Uterus (tissue), 4 donors: ENCODE measurements around the gene REEP5. TPM values are rescaled to one million over a fixed set of nuclear protein-coding genes. Genes with fewer than 3 reads are reported as not detected.
"Not testable (repeated sequence)": the region's sequence is repeated elsewhere in the genome, so short reads cannot be mapped to it uniquely, and the experiment has no call there.

ENCODE experiments used
- DNase-seq, 2 donors: peaks; one replicate each; pipeline ENCODE4 v3.0.0-alpha.2; 2019 to 2020
- H3K27ac ChIP-seq, 2 donors: fragments of 200-600 bp; sonication (generic); 1 replicate in 1 of 2; 2 replicates in 1 of 2; pipeline ENCODE4 v1.5.1; 2016 to 2018
- H3K27me3 ChIP-seq, 2 donors: fragments of 200-600 bp; sonication (generic); one replicate each; pipeline ENCODE4 v1.5.1; 2018 to 2019; ENCODE audit warnings: control low read depth in 1 of 2
- H3K36me3 ChIP-seq, 2 donors: fragments of 200-600 bp; sonication (generic); one replicate each; pipeline ENCODE4 v1.5.1; 2019; ENCODE audit warnings: control low read depth in 1 of 2
- H3K4me1 ChIP-seq, 2 donors: fragments of 200-600 bp; sonication (generic); one replicate each; pipeline ENCODE4 v1.5.1; 2018 to 2019; ENCODE audit warnings: control low read depth in 1 of 2
- H3K4me3 ChIP-seq, 2 donors: fragments of 200-600 bp; sonication (generic); 1 replicate in 1 of 2; 2 replicates in 1 of 2; pipeline ENCODE4 v1.5.1; 2018 to 2019; ENCODE audit warnings: mild to moderate bottlenecking in 1 of 2
- H3K9me3 ChIP-seq, 2 donors: fragments of 200-600 bp; sonication (generic); one replicate each; pipeline ENCODE4 v1.5.1; 2019; ENCODE audit warnings: control low read depth in 1 of 2
- CTCF ChIP-seq, 4 experiments: fragments of 200-600 bp in 2 of 4; fragments of 450-650 bp in 2 of 4; sonication (generic) in 2 of 4; IDR thresholded peaks; one replicate each; pipeline ENCODE4 v1.5.1; 2016 to 2019; ENCODE audit warnings: antibody characterized with exemption in 4 of 4, mild to moderate bottlenecking in 2 of 4, moderate library complexity in 1 of 4
- POLR2A ChIP-seq, 2 donors: fragments of 450-650 bp; IDR thresholded peaks; one replicate each; pipeline ENCODE4 v1.6.1; 2016; ENCODE audit warnings: antibody characterized with exemption in 2 of 2, mild to moderate bottlenecking in 1 of 2, moderate library complexity in 1 of 2
- intact Hi-C: fragments of 100-400 bp; cut with DNase I; formaldehyde crosslinking; loops from one replicate; pipeline ENCODE4 v1.15.1; 2023; ENCODE audit warnings: low total_unique reads
- total RNA-seq, 4 donors: library from RNA; depleted of rRNA in 3 of 4; stranded (reverse); fragments of >200 nt in 3 of 4; gene quantifications; one replicate each; pipeline versions ENCODE4 v1.1.0 to v1.2.4, GENCODE V29; 2014 to 2023
- donor health status: DM: yes; HTN: yes; CAD: no.

The REEP5 gene
- total RNA-seq, 4 donors from 2014 or later, result 35.6 to 77.1 (median 56.2) TPM

- no peaks in the 10 kb centered on the region for H3K4me1 ChIP-seq
- H3K36me3 ChIP-seq, result no peaks in the 10 kb centered on the region
- H3K9me3 ChIP-seq, result no peaks in the 10 kb centered on the region
- no peak overlapping the region for H3K4me3 ChIP-seq
- H3K27me3 ChIP-seq, result no peaks in the 10 kb centered on the region
- H3K27ac ChIP-seq, result no peak overlapping the region
- intact Hi-C loops, result no loop called here
- TF ChIP-seq POLR2A (IDR thresholded peaks at IDR 0.05), result no peak
- no peak for TF ChIP-seq CTCF (IDR thresholded peaks at IDR 0.05)
- no peak for DNase-seq
Observed at GRCh38 chr5:112965733-112966306, 43.8 kb upstream of the REEP5 start.

DNA sequence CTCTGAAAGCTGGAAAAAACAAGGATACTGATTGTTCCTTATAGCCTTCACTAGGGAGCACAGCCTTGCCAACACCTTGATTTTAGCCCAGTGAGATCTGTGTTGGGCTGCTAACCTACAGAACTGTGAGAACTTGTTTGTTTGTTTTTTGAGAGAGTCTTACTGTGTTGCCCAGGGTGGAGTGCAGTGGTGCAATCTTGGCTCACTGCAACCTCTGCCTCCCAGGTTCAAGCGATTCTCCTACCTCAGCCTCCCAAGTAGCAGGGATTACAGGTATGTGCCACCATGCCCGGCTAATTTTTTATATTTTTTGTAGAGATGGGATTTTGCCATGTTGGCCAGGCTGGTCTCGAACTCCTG is 41.3 kb upstream of the REEP5 start:
- H3K4me1 ChIP-seq, H3K27me3 ChIP-seq, H3K4me3 ChIP-seq, DNase-seq, intact Hi-C loops, H3K36me3 ChIP-seq, H3K9me3 ChIP-seq: not testable (repeated sequence)
- H3K27ac ChIP-seq, result peak overlapping the region; percentile 36 to 62

GRCh38 chr5:112960863-112961504 is 39.0 kb upstream of the REEP5 start:
- H3K27me3 ChIP-seq, result no peaks in the 10 kb centered on the region
- H3K36me3 ChIP-seq, result no peaks in the 10 kb centered on the region
- intact Hi-C loops, result no loop called here
- no peak for TF ChIP-seq CTCF (IDR thresholded peaks at IDR 0.05)
- no peak for TF ChIP-seq POLR2A (IDR thresholded peaks at IDR 0.05)
- peaks cover 0 to 11% of the 10 kb centered on the region in 2 donors for H3K4me1 ChIP-seq
- H3K9me3 ChIP-seq, result no peaks in the 10 kb centered on the region
- no peak overlapping the region for H3K4me3 ChIP-seq
- no peak overlapping the region for H3K27ac ChIP-seq
- DNase-seq, result no peak

DNA sequence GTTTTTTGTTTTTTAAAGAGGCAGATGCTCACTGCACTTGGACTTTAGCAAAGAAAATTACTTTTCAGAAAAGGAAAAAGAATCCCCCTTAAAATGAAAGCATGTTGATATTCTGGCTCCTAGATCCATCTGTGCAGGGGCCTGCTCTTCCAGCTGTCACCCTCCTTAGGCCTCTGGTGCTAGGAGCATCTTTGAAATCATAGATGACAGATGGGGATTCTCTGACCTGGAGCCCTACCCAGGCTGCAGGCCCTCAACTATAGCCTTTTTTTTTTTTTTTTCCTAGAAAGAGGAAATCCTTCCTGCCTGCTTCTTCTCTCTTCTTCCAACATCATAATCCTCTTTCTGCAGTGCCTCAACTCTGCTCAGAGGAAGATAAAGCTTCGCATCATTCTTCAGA is 38.3 kb upstream of the REEP5 start:
- peak overlapping the region in 1 of 2 donors; percentile 7 for H3K27ac ChIP-seq
- no peak overlapping the region for H3K4me3 ChIP-seq
- TF ChIP-seq CTCF (IDR thresholded peaks at IDR 0.05) (no peak), POLR2A (IDR thresholded peaks at IDR 0.05) (no peak)
- peaks cover 0 to 11% of the 10 kb centered on the region in 2 donors for H3K4me1 ChIP-seq
- H3K9me3 ChIP-seq, result no peaks in the 10 kb centered on the region
- no peaks in the 10 kb centered on the region for H3K27me3 ChIP-seq
- DNase-seq, result no peak
- intact Hi-C loops, result no loop called here
- H3K36me3 ChIP-seq, result no peaks in the 10 kb centered on the region

GRCh38 chr5:112959872-112960271 is 37.8 kb upstream of the REEP5 start:
- Histone ChIP-seq H3K4me1 (peaks cover 0 to 11% of the 10 kb centered on the region in 2 donors), H3K27ac (peak overlapping the region in 1 of 2 donors; percentile 7)
- H3K9me3 ChIP-seq, H3K4me3 ChIP-seq, H3K36me3 ChIP-seq, H3K27me3 ChIP-seq, intact Hi-C loops: not testable (repeated sequence)
- DNase-seq, result peak in 1 of 2 donors; percentile 25

DNA sequence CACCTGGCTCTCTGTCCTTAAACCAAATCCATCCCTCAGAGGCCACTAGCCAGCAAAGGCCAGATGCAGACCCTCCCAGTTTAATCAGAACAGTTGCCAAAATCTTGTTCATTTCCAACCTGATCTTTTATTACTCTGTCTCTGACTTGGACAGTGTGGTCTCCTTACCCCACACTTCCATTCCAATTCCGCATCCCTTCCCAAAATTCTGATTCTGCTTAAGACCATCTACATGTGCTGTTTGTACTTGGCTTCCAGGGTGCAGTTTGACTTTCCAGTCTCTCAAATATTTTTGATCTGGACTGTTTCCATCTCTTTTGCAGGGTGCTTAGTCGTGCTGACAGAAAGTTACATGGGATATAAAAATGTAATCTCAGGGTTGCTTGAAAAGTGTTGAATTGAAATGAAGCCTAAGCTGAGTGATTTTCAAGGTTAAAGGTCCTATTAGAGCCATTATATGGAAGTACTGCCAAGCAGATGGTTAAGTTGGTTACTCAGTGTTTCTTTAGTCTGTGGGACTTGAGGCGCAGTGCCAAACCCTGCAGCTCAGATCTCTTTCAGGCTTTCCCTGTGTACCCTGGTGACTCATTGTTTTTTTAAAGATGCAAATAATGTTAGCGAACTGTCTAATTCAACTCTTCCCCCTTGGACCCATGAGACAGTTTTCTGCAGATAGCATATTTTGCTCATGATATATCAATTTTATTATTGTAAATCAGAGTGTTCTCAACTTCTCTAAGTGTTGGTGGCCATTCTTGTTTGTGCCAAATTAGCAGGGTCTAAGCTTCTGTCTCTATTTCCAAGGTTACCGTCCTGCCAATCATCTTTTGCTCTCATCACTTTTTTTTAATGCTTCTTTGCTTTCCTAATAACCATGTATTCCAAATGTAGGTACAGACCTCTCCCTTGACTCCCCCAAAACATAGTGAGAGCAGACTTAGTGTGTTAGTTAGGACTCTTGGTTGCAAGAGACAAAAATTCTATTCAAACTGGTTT is 36.4 kb upstream of the REEP5 start:
- intact Hi-C loops, result no loop called here
- H3K36me3 ChIP-seq, result no peaks in the 10 kb centered on the region
- TF ChIP-seq CTCF (IDR thresholded peaks at IDR 0.05) (no peak), POLR2A (IDR thresholded peaks at IDR 0.05) (no peak)
- no peak overlapping the region for H3K4me3 ChIP-seq
- H3K4me1 ChIP-seq, result peaks cover 0 to 11% of the 10 kb centered on the region in 2 donors
- no peaks in the 10 kb centered on the region for H3K9me3 ChIP-seq
- H3K27ac ChIP-seq, result peak overlapping the region; percentile 42 to 67
- no peaks in the 10 kb centered on the region for H3K27me3 ChIP-seq
- peak; percentile 63 to 79 for DNase-seq
